OCI-LY3 (cell line): ENCODE results near the gene NGEF.

Source experiments
- EZH2phosphoT487 ChIP-seq: fragments of 200-600 bp; shearing (Covaris generic); IDR thresholded peaks from 2 replicates; pipeline ENCODE4 v1.6.1; 2018; ENCODE audit warnings: antibody characterized with exemption, mixed run types, low read depth
- TF ChIP-seq, protein P1 (sequence below): fragments of 200-600, 300-600 bp; sonication (generic); IDR thresholded peaks from 2 replicates; pipeline ENCODE4 v1.5.1; 2014; ENCODE audit warnings: antibody characterized with exemption, low read length, low read depth

DNA sequence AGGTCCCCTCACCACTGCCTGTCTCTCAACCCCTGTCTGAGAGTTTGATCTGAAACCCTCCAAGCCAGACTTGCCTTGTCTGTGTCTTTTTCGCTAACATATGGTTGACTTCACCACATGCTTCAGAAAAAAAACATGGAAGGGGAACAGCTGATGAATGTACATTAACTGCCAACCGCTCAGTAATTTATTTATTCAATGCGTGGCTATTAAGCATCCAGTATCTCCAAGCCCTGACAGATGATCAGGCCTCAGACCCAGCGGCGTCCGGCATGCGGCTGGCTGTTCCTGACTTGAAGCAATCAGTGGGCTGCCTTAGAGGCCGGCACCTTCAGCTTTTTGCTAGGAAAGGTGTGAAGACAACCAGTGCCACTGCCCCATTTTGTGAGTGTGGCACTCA is 62.3 kb downstream of the NGEF start:
- TF ChIP-seq, protein P1, sequence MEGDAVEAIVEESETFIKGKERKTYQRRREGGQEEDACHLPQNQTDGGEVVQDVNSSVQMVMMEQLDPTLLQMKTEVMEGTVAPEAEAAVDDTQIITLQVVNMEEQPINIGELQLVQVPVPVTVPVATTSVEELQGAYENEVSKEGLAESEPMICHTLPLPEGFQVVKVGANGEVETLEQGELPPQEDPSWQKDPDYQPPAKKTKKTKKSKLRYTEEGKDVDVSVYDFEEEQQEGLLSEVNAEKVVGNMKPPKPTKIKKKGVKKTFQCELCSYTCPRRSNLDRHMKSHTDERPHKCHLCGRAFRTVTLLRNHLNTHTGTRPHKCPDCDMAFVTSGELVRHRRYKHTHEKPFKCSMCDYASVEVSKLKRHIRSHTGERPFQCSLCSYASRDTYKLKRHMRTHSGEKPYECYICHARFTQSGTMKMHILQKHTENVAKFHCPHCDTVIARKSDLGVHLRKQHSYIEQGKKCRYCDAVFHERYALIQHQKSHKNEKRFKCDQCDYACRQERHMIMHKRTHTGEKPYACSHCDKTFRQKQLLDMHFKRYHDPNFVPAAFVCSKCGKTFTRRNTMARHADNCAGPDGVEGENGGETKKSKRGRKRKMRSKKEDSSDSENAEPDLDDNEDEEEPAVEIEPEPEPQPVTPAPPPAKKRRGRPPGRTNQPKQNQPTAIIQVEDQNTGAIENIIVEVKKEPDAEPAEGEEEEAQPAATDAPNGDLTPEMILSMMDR = no peak
- TF ChIP-seq EZH2phosphoT487 = no peak
